AG20443 (cell line): ENCODE data around the gene BPNT1.
"Not testable (repeated sequence)": the region's sequence is repeated elsewhere in the genome, so short reads cannot be mapped to it uniquely, and the experiment has no call there.

ENCODE experiments used
- DNase-seq: peaks from one replicate; pipeline ENCODE4 v3.0.0; 2012; ENCODE audit warnings: low spot score, mixed read lengths

BPNT1 gene, protein sequence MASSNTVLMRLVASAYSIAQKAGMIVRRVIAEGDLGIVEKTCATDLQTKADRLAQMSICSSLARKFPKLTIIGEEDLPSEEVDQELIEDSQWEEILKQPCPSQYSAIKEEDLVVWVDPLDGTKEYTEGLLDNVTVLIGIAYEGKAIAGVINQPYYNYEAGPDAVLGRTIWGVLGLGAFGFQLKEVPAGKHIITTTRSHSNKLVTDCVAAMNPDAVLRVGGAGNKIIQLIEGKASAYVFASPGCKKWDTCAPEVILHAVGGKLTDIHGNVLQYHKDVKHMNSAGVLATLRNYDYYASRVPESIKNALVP

GRCh38 chr1:220089650-220090556, at the start of gene BPNT1:
Gene BPNT1 (minus strand): TSS chr1:220089788. CDS start chr1:220079846, 9,942 bp downstream.
- peak; percentile 95 for DNase-seq

DNA sequence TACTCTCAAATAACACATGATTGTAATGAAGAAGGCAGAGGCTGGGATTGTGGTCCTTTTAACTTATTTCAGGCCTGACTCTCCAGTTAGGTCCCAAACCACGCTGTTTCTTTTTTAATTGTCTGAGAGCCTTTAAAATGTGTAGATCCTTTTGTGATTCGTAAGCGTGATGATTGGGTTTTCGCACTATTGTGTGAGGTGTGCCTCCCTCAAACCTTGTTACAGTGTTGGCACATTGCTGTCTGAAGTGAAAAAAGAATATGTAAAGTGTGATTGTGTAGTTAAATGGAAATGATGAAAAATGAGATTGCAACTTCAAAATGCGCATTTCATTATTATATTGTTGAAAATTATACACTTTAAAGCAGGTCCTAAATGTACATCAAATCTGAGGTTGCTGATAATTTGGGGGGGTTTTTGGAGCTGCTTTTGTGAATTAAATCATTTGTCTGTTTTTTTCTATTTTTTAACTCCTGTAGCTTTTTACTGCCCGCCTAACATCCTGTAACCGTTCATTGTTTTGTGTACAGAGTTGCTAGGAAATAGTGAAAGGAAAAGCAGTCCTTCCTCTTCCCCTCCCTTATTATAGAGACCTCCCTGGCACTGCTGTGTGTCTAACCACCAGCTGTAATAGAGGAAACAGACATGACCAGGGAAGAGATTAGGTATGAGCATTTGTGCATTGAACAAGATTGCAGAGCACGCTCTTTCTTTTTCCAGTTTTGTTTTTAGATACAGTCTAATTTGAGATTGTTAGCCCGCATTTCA, 47.6 kb upstream of the BPNT1 start:
- DNase-seq = no peak

GRCh38 chr1:220135755-220136154, 46.2 kb upstream of the BPNT1 start:
- DNase-seq = no peak

- DNase-seq = no peak
These were observed 40.1 kb upstream of the BPNT1 start for GRCh38 chr1:220129479-220130210.

DNA sequence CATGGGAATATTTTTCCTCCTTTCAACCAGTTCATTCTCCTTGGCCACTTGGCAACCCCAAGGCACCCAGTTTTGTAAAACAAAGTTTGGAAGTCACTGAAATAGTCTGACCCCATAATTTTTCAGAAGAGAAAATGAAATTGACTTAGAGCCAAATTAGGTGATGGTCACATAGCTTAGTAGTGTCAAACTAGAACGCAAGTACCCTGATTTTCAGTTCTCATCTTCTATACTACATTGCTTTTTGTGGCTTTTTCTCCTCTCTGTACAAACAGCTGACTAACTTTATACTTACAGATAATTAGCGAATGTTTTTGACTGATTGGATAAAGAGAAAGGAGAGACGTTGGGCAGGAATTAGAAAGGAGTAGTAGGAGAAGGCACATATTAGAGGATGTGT, 37.5 kb upstream of the BPNT1 start:
- DNase-seq = no peak

DNA sequence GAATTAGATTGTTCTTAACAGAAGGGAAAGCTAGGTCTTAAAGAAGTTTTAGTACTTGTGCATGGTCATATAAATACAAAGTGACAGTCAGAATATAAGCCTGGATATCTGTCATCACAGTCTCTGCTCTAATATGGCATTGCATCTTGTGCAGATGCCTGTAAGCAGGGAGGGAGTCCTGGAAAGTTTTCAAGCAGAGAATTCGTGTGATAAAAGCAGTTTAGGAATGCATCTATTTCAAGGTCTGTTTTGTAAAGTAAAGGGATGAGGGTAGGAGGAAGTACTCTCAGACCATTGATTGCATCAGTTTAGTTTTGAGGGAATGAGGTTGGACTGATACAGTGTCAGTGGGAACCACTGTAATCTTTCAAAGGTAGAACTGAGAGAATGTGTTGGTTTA, 35.0 kb upstream of the BPNT1 start:
- peak; percentile 39 for DNase-seq

GRCh38 chr1:220123889-220124288, 34.3 kb upstream of the BPNT1 start:
- DNase-seq = no peak

DNA sequence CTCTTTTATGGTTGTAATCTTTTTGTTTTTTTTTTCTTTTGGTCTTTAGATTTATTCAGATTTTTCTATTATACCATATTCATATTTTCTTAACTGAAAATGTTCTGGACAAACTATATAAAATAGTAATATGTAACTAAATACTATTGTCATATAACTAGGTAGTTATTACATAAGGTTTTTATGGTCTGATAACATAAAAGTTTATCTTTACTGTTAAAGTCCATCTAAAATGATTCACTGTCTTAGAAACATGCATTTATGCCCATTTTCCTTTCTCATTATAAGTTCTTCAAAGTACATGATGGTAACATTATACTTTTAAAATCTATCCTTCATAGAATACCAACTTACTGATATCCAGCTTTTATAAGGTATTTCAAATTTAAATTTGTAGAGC, 33.5 kb upstream of the BPNT1 start:
- no peak for DNase-seq

GRCh38 chr1:220121791-220122530, 32.4 kb upstream of the BPNT1 start:
- DNase-seq = no peak

GRCh38 chr1:220119043-220119512, 29.5 kb upstream of the BPNT1 start:
- no peak for DNase-seq

DNA sequence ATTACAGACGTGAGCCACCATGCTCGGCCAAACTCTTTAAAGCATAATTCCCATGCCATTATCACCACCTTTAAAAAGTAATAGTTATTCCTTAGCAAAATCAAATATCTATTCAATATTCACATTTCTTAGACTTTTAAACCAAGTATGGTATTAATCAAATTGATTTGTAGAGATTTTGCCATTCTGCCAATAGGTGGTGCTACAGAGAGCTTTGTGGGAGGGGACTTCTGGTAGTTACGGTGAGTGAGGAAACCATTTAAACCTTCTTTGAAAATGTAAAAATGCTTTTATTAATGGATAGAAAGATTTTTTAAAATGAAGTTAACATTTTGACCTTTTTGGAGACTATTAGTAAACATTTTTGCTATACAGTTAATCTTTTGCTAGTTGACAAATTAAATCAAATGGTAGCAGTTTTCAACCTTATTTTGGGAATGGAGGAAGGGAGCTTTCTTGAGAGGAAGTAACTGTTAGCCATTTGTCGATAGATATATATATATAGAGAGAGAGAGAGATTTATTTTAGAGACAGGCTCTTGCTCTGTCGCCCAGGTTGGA, 23.6 kb upstream of the BPNT1 start:
- peak; percentile 23 for DNase-seq

DNA sequence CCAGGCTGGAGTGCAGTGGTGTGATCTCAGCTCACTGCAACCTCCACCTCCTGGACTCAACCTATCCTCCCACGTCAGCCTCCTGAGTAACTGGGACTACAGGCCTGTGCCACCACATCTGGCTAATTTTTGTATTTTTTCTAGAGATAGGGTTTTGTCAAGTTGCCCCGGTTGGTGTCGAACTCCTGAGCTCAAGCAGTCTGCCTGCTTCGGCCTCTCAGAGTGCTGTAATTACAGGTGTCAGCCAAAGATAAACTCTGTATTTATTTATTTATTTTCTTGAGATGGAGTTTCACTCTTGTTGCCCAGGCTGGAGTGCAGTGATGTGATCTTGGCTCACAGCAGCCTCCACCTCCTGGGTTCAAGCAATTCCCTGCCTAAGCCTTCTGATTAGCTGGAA, 23.0 kb upstream of the BPNT1 start:
- not testable (repeated sequence) for DNase-seq

GRCh38 chr1:220110473-220110872, 20.9 kb upstream of the BPNT1 start:
- DNase-seq = not testable (repeated sequence)

DNA sequence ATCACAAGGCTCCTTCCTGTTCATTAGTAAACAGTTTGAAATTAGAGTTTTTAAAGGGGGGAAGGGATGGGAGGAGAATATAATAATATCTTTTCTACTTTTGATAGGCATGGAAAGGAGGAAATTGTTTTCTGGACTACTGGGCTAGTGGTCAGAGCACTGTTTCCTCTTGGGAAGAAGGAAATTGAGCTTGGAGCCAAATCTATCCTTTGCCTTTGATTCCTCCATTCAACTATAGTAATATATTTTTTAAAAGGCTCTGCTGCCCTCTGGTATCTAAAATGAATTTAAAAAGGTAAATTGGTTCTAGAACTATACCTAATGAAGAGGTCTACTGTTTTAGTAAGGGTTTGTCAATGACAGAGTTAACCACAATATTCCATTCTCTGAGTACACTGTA, 10.2 kb upstream of the BPNT1 start:
- DNase-seq = no peak

DNA sequence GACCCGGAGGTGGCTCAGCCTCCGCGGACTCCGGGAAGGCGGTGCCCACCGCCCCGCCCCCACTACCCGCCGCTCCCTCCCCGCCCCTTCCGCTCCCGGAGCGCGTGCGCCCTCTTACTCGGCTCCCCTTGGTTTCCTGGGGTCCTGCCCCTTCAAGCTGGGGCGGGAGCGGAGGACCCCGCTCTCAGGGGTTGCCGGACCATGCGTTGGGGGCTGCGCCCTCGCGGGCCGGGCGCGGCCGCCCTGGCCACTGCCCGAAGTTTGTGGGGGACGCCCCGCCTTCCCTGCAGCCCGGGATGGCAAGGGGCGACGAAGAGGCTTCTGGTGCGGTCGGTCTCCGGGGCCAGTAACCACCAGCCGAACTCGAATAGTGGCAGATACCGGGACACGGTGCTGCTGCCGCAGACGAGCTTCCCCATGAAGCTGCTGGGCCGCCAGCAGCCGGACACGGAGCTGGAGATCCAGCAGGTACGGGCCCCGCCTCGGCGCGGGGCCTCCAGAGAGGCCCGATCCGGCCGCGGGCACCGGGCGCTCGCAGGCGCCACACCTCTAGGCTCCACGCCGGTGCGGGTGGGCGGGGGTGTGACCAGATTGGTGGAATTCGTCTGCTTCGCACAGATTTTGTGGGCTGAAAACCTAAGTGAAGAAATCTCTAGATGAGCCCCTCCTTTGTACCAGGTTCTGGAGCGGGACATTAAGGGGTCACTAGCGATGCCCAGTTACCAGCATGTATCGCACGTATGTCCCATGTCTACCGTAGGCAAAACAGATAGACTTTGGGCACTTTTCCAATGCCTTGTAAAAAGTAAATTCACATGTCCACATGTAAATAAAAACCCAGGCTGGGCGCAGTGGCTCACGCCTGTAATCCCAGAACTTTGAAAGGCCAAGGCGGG, 4.7 kb upstream of the BPNT1 start, which contains the start of gene IARS2:
TSS of gene IARS2 (plus strand) at position 117 of the 896 bp plus-strand sequence. CDS start at position 202, 85 bp downstream.
- peak; percentile 98 for DNase-seq

GRCh38 chr1:220093361-220094015, 3.9 kb upstream of the BPNT1 start:
- DNase-seq = no peak

GRCh38 chr1:220092694-220093093, 3.1 kb upstream of the BPNT1 start:
- no peak for DNase-seq

- DNase-seq = not testable (repeated sequence)
These were observed 3.3 kb downstream of the BPNT1 start for GRCh38 chr1:220086261-220086686.

GRCh38 chr1:220084460-220084859, 5.1 kb downstream of the BPNT1 start:
- no peak for DNase-seq
